Measurements from ENCODE around the gene TCEAL1. TPM values are rescaled to one million over a fixed set of nuclear protein-coding genes. Genes with fewer than 3 reads are reported as not detected.

Gene TCEAL1
- total and polyA plus RNA-seq, 4 donors: 23.8 to 33.4 (median 28.2) TPM

GRCh38 chrX:103616676-103617186 lies 12.0 kb upstream of the TCEAL1 start:
- ATAC-seq (ENCODE audit: insufficient read depth, low FRiP score) (no peak), DNase-seq (no peak)
- WGBS, 2 donors: 29 to 64% methylated on average over 1 of the region's 1 CpG
- Histone ChIP-seq H3K4me3 (no peak overlapping the region), H3K4me1 (ENCODE audit: control insufficient read depth in 5 of 5, insufficient read depth in 5 of 5, low read length in 5 of 5) (no peaks in the 10 kb centered on the region), H3K9ac (ENCODE audit: insufficient read depth in 1 of 2, low read length in 2 of 2) (no peak overlapping the region), H3K27ac (ENCODE audit: low read depth in 1 of 2, low read length in 1 of 2) (no peak overlapping the region), H3K9me3 (ENCODE audit: control insufficient read depth in 4 of 4, insufficient read depth in 3 of 4, low read length in 3 of 4) (no peaks in the 10 kb centered on the region), H3K36me3 (ENCODE audit: control insufficient read depth in 4 of 4, insufficient read depth in 4 of 4, low read length in 4 of 4) (peaks cover 0 to 1% (median 0%) of the 10 kb centered on the region in 4 donors), H3K27me3 (ENCODE audit: control insufficient read depth in 3 of 3, insufficient read depth in 3 of 3, low read length in 2 of 3) (peaks cover 0 to 15% (median 9%) of the 10 kb centered on the region in 3 donors)
- TF ChIP-seq, protein P1, sequence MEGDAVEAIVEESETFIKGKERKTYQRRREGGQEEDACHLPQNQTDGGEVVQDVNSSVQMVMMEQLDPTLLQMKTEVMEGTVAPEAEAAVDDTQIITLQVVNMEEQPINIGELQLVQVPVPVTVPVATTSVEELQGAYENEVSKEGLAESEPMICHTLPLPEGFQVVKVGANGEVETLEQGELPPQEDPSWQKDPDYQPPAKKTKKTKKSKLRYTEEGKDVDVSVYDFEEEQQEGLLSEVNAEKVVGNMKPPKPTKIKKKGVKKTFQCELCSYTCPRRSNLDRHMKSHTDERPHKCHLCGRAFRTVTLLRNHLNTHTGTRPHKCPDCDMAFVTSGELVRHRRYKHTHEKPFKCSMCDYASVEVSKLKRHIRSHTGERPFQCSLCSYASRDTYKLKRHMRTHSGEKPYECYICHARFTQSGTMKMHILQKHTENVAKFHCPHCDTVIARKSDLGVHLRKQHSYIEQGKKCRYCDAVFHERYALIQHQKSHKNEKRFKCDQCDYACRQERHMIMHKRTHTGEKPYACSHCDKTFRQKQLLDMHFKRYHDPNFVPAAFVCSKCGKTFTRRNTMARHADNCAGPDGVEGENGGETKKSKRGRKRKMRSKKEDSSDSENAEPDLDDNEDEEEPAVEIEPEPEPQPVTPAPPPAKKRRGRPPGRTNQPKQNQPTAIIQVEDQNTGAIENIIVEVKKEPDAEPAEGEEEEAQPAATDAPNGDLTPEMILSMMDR (IDR thresholded peaks at IDR 0.05; ENCODE audit: control extremely low read depth, extremely low read depth): no peak

GRCh38 chrX:103624111-103624510 lies 4.7 kb upstream of the TCEAL1 start:
- Histone ChIP-seq H3K36me3 (ENCODE audit: control insufficient read depth in 4 of 4, insufficient read depth in 4 of 4, low read length in 4 of 4) (no peaks in the 10 kb centered on the region), H3K27me3 (ENCODE audit: control insufficient read depth in 3 of 3, insufficient read depth in 3 of 3, low read length in 2 of 3) (peaks cover 0 to 10% (median 8%) of the 10 kb centered on the region in 3 donors), H3K27ac (ENCODE audit: low read depth in 1 of 2, low read length in 1 of 2) (peak overlapping the region in 1 of 2 donors; percentile 9), H3K9ac (ENCODE audit: insufficient read depth in 1 of 2, low read length in 2 of 2) (no peak overlapping the region), H3K4me3 (no peak overlapping the region), H3K4me1 (ENCODE audit: control insufficient read depth in 5 of 5, insufficient read depth in 5 of 5, low read length in 5 of 5) (peaks cover 0 to 4% (median 2%) of the 10 kb centered on the region in 5 donors), H3K9me3 (ENCODE audit: control insufficient read depth in 4 of 4, insufficient read depth in 3 of 4, low read length in 3 of 4) (no peaks in the 10 kb centered on the region)
- ATAC-seq (ENCODE audit: insufficient read depth, low FRiP score) (no peak), DNase-seq (no peak)
- TF ChIP-seq, protein P1 (IDR thresholded peaks at IDR 0.05; ENCODE audit: control extremely low read depth, extremely low read depth): no peak
- 69 to 74% methylated on average over 3 to 4 of the region's 4 CpGs for WGBS, 2 donors

DNA sequence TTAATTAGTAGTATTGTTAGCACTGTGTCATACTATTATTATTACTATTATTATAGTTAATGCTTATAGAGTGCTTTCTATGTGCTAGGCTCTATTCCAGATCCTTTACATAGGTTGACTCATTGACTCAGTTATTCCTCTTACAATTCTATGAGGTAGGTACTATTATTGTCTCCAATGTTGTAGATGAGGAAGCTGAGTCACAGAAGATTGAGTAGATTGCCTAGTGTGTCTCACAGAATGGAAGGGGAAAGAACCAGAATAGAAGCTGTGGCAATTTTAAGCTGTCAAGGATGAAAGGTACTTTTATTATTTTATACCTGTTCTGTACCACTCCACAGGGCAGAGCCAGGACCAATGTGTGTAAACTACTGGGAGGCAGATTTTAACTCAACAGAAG lies 1.9 kb upstream of the TCEAL1 start:
- peaks cover 0 to 4% (median 2%) of the 10 kb centered on the region in 5 donors for H3K4me1 ChIP-seq (ENCODE audit: control insufficient read depth in 5 of 5, insufficient read depth in 5 of 5, low read length in 5 of 5)
- peaks cover 4 to 15% (median 8%) of the 10 kb centered on the region in 3 donors for H3K27me3 ChIP-seq (ENCODE audit: control insufficient read depth in 3 of 3, insufficient read depth in 3 of 3, low read length in 2 of 3)
- no peak for DNase-seq
- TF ChIP-seq, protein P1 (IDR thresholded peaks at IDR 0.05; ENCODE audit: control extremely low read depth, extremely low read depth): no peak
- H3K27ac ChIP-seq (ENCODE audit: low read depth in 1 of 2, low read length in 1 of 2): no peak overlapping the region
- ATAC-seq (ENCODE audit: insufficient read depth, low FRiP score): no peak
- H3K9ac ChIP-seq (ENCODE audit: insufficient read depth in 1 of 2, low read length in 2 of 2): no peak overlapping the region
- H3K9me3 ChIP-seq (ENCODE audit: control insufficient read depth in 4 of 4, insufficient read depth in 3 of 4, low read length in 3 of 4): peaks cover 0 to 2% (median 0%) of the 10 kb centered on the region in 4 donors
- no peak overlapping the region for H3K4me3 ChIP-seq
- no peaks in the 10 kb centered on the region for H3K36me3 ChIP-seq (ENCODE audit: control insufficient read depth in 4 of 4, insufficient read depth in 4 of 4, low read length in 4 of 4)

Measured in lung (tissue), 12 donors.